ENCODE measurements around the gene RGMA.

DNA sequence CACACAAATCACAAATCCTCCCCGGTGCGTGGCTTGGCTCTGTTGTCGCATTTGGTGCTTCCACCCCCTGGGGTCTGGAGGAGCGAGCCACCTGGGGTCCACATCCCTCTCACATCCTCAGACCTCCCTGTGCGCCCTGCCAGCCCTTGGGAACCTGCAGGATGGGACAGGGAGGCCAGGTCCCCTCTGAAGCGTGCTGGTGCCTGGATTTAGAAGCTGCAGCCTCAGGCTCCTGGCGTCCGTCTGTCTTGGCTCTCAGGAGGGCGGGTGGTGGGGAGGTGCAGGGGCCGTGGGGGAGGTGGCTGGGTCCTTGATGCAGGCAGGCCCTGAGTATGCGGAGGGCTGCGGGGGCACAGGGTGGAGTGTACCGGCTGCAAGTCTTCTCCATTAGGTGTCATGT, 38.4 kb downstream of the RGMA start:
- TF ChIP-seq, protein P1, sequence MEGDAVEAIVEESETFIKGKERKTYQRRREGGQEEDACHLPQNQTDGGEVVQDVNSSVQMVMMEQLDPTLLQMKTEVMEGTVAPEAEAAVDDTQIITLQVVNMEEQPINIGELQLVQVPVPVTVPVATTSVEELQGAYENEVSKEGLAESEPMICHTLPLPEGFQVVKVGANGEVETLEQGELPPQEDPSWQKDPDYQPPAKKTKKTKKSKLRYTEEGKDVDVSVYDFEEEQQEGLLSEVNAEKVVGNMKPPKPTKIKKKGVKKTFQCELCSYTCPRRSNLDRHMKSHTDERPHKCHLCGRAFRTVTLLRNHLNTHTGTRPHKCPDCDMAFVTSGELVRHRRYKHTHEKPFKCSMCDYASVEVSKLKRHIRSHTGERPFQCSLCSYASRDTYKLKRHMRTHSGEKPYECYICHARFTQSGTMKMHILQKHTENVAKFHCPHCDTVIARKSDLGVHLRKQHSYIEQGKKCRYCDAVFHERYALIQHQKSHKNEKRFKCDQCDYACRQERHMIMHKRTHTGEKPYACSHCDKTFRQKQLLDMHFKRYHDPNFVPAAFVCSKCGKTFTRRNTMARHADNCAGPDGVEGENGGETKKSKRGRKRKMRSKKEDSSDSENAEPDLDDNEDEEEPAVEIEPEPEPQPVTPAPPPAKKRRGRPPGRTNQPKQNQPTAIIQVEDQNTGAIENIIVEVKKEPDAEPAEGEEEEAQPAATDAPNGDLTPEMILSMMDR (conservative IDR thresholded peaks at IDR 0.05) = no peak
- no peak for TF ChIP-seq EZH2 (IDR thresholded peaks at IDR 0.05; ENCODE audit: low read depth)

Data from PC-9 (cell line).